Ovary (tissue), 3 donors: ENCODE measurements around the gene CYS1.

Experiments
- EP300 ChIP-seq: sonication (generic); formaldehyde crosslinking; IDR thresholded peaks from one replicate; pipeline ENCODE4 v1.6.1; 2017; ENCODE audit warnings: antibody characterized with exemption
- POLR2A ChIP-seq: fragments of 450-650 bp; IDR thresholded peaks from one replicate; pipeline ENCODE4 v1.6.1; 2017; ENCODE audit warnings: antibody characterized with exemption, mild to moderate bottlenecking, moderate library complexity
- TF ChIP-seq, protein P1 (sequence below), 3 donors: fragments of 450-650 bp in 2 of 3; fragments of 200-600 bp in 1 of 3; IDR thresholded peaks; one replicate each; pipeline versions ENCODE4 v1.5.1 to v1.8.0; 2016 to 2022; ENCODE audit warnings: antibody characterized with exemption in 3 of 3, mild to moderate bottlenecking in 1 of 3
- donor health status: DM: no; HTN: no; CAD: no.

DNA sequence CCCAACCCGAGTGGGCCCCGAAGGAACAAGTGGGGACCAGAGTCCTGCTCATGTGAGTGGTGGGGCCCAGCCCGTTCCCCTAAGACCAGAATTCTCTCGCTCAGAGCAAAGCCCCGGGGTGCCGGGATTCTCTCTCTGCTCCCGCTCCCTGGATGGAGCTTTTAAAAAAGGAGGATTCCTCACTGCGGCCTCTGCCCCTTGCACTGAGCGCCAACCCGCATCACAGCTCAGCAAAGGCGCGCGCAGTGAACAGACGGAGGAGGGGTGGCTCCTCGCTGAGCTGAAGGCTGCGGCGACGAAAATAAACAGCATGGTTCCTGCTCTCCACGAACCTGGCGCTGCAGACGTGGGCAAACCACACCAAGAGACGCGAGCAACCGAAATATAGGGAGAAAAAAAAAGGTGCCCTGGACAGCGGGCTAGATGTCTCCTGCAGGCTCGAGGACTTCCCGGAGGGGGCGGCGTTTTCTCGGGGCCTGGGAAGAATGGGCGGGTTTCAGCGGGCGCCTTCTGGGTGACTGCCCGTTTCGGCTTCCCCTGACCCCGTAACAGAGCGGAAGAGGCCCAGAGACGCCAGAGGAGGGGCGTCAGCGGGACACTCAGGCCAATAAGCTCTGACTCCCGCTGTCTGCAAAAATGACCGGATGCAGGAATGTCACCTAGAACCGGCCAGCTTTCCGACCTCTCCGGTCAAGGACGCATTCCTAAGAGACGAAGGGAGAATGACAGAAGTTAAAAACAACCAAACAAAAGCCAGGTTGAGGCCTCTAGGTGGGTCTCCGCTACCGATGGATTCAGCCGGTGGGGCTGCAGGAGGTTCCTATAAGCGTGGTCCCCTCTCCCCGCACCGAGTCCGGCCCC is 37.7 kb downstream of the CYS1 start:
- TF ChIP-seq POLR2A: no peak
- TF ChIP-seq, protein P1, sequence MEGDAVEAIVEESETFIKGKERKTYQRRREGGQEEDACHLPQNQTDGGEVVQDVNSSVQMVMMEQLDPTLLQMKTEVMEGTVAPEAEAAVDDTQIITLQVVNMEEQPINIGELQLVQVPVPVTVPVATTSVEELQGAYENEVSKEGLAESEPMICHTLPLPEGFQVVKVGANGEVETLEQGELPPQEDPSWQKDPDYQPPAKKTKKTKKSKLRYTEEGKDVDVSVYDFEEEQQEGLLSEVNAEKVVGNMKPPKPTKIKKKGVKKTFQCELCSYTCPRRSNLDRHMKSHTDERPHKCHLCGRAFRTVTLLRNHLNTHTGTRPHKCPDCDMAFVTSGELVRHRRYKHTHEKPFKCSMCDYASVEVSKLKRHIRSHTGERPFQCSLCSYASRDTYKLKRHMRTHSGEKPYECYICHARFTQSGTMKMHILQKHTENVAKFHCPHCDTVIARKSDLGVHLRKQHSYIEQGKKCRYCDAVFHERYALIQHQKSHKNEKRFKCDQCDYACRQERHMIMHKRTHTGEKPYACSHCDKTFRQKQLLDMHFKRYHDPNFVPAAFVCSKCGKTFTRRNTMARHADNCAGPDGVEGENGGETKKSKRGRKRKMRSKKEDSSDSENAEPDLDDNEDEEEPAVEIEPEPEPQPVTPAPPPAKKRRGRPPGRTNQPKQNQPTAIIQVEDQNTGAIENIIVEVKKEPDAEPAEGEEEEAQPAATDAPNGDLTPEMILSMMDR (IDR thresholded peaks at IDR 0.05): peak in 1 of 3 donors; percentile 32
- peak; percentile 58 for TF ChIP-seq EP300
